WTC11 (cell line): ENCODE measurements around the gene CENPM. TPM values are rescaled to one million over a fixed set of nuclear protein-coding genes. Genes with fewer than 3 reads are reported as not detected.
A peak's percentile ranks its signal among the peaks of the same experiment; 100 is the strongest.

ENCODE experiments used
- ATAC-seq: fragments of 200-7000 bp; cut with Tn5 transposase; 2 replicates; pipeline ENCODE4 v1.10.0; 2021; ENCODE audit warnings: mild to moderate bottlenecking, moderate library complexity
- CTCF ChIA-PET: fragments of 300-600 bp; sonication (Branson Sonifier 250); formaldehyde crosslinking; loops from one replicate; lab custom pipeline; 2021; ENCODE audit warnings: antibody characterized with exemption; lab: Charles Lee
- POLR2A ChIA-PET: fragments of 350-600 bp; sonication (Branson Sonifier 250); formaldehyde crosslinking; loops from one replicate; lab custom pipeline; 2021; ENCODE audit warnings: antibody characterized with exemption; lab: Charles Lee
- DNase-seq: peaks from one replicate; pipeline ENCODE4 v3.0.0; 2021; ENCODE audit warnings: low spot score
- H3K27ac Mint-ChIP-seq: 2 replicates; pipeline ENCODE4 v1.8.0; 2021; ENCODE audit warnings: mixed read lengths
- H3K27me3 Mint-ChIP-seq: 2 replicates; pipeline ENCODE4 v1.8.0; 2021; ENCODE audit warnings: low read depth, mild to moderate bottlenecking, moderate library complexity, mixed read lengths
- H3K36me3 Mint-ChIP-seq: 2 replicates; pipeline ENCODE4 v1.8.0; 2021; ENCODE audit warnings: mixed read lengths
- H3K4me1 Mint-ChIP-seq: 2 replicates; pipeline ENCODE4 v1.8.0; 2022; ENCODE audit warnings: mixed read lengths
- H3K4me3 Mint-ChIP-seq: 2 replicates; pipeline ENCODE4 v1.8.0; 2021; ENCODE audit warnings: mild to moderate bottlenecking, moderate library complexity, mixed read lengths
- H3K9me3 Mint-ChIP-seq: 2 replicates; pipeline ENCODE4 v1.8.0; 2021; ENCODE audit warnings: mixed read lengths
- CREM ChIP-seq: sonication (generic); formaldehyde crosslinking; IDR thresholded peaks from 2 replicates; pipeline ENCODE4 v1.8.1; 2022; ENCODE audit warnings: mild to moderate bottlenecking, missing genetic modification reagents, moderate library complexity
- EMX1 ChIP-seq: fragments of 250-450 bp; sonication (Bioruptor Pico); IDR thresholded peaks from 2 replicates; pipeline ENCODE4 v1.8.0; 2021; ENCODE audit warnings: mild to moderate bottlenecking
- ERG ChIP-seq: fragments of 250-450 bp; sonication (Bioruptor Pico); IDR thresholded peaks from 2 replicates; pipeline ENCODE4 v1.8.0; 2021; ENCODE audit warnings: mild to moderate bottlenecking
- ESRRA ChIP-seq: sonication (generic); formaldehyde crosslinking; IDR thresholded peaks from 2 replicates; pipeline ENCODE4 v1.8.1; 2022; ENCODE audit warnings: mild to moderate bottlenecking, missing genetic modification reagents, borderline replicate concordance
- FOXP1 ChIP-seq: sonication (generic); formaldehyde crosslinking; IDR thresholded peaks from 2 replicates; pipeline ENCODE4 v1.8.0; 2022; ENCODE audit warnings: missing genetic modification reagents, mild to moderate bottlenecking, moderate library complexity, borderline replicate concordance
- HMGXB4 ChIP-seq: sonication (generic); formaldehyde crosslinking; IDR thresholded peaks from 2 replicates; pipeline ENCODE4 v1.8.1; 2023; ENCODE audit warnings: mild to moderate bottlenecking, moderate library complexity, missing genetic modification reagents
- KAT7 ChIP-seq: sonication (generic); formaldehyde crosslinking; IDR thresholded peaks from 2 replicates; pipeline ENCODE4 v1.8.1; 2023; ENCODE audit warnings: missing genetic modification reagents, mild to moderate bottlenecking, borderline replicate concordance
- NFYB ChIP-seq: sonication (generic); formaldehyde crosslinking; conservative IDR thresholded peaks from 2 replicates; pipeline ENCODE4 v1.8.0; 2022; ENCODE audit warnings: low read depth, missing genetic modification reagents
- NR1H2 ChIP-seq: sonication (generic); formaldehyde crosslinking; IDR thresholded peaks from 2 replicates; pipeline ENCODE4 v1.9.0; 2021; ENCODE audit warnings: mild to moderate bottlenecking, moderate library complexity, missing genetic modification reagents
- NR3C1 ChIP-seq: sonication (generic); formaldehyde crosslinking; conservative IDR thresholded peaks from 2 replicates; pipeline ENCODE4 v1.8.1; 2023; ENCODE audit warnings: low read depth, mild to moderate bottlenecking, missing genetic modification reagents
- PRRX2 ChIP-seq: fragments of 250-450 bp; sonication (Bioruptor Pico); IDR thresholded peaks from 2 replicates; pipeline ENCODE4 v1.8.0; 2021; ENCODE audit warnings: mild to moderate bottlenecking
- TEAD1 ChIP-seq: sonication (generic); formaldehyde crosslinking; IDR thresholded peaks from 2 replicates; pipeline ENCODE4 v1.8.0; 2022; ENCODE audit warnings: mild to moderate bottlenecking, missing genetic modification reagents
- ZNF121 ChIP-seq: sonication (generic); formaldehyde crosslinking; IDR thresholded peaks from 2 replicates; pipeline ENCODE4 v1.8.0; 2023; ENCODE audit warnings: missing genetic modification reagents
- ZNF423 ChIP-seq: fragments of 250-450 bp; sonication (Bioruptor Pico); IDR thresholded peaks from 2 replicates; pipeline ENCODE4 v2.1.2; 2022; ENCODE audit warnings: mild to moderate bottlenecking, moderate library complexity
- ZSCAN18 ChIP-seq: fragments of 250-450 bp; sonication (Bioruptor Pico); IDR thresholded peaks from 2 replicates; pipeline ENCODE4 v2.1.2; 2022; ENCODE audit warnings: mild to moderate bottlenecking, moderate library complexity
- total RNA-seq: library from RNA; stranded (reverse); gene quantifications from 3 replicates; pipeline ENCODE4 v1.2.3, GENCODE V29; 2021
- TF ChIP-seq, protein P1 (sequence below): sonication (generic); formaldehyde crosslinking; IDR thresholded peaks from 2 replicates; pipeline ENCODE4 v1.8.1; 2023; ENCODE audit warnings: mild to moderate bottlenecking, missing genetic modification reagents, moderate library complexity
- TF ChIP-seq, protein P2 (sequence below): sonication (generic); formaldehyde crosslinking; conservative IDR thresholded peaks from 2 replicates; pipeline ENCODE4 v1.8.1; 2022; ENCODE audit warnings: mild to moderate bottlenecking, missing genetic modification reagents
- TF ChIP-seq, protein P3 (sequence below): sonication (generic); formaldehyde crosslinking; IDR thresholded peaks from 2 replicates; pipeline ENCODE4 v1.8.1; 2023; ENCODE audit warnings: mild to moderate bottlenecking, missing genetic modification reagents
- TF ChIP-seq, protein P4 (sequence below): fragments of 250-450 bp; sonication (Bioruptor Pico); IDR thresholded peaks from 2 replicates; pipeline ENCODE4 v1.9.0; 2021; ENCODE audit warnings: mild to moderate bottlenecking
- TF ChIP-seq, protein P5 (sequence below): sonication (generic); formaldehyde crosslinking; IDR thresholded peaks from 2 replicates; pipeline ENCODE4 v1.8.1; 2022; ENCODE audit warnings: mild to moderate bottlenecking, moderate library complexity, missing genetic modification reagents

The CENPM gene
- total RNA-seq, 1 experiment from 2014 or later = 40.3 TPM

DNA sequence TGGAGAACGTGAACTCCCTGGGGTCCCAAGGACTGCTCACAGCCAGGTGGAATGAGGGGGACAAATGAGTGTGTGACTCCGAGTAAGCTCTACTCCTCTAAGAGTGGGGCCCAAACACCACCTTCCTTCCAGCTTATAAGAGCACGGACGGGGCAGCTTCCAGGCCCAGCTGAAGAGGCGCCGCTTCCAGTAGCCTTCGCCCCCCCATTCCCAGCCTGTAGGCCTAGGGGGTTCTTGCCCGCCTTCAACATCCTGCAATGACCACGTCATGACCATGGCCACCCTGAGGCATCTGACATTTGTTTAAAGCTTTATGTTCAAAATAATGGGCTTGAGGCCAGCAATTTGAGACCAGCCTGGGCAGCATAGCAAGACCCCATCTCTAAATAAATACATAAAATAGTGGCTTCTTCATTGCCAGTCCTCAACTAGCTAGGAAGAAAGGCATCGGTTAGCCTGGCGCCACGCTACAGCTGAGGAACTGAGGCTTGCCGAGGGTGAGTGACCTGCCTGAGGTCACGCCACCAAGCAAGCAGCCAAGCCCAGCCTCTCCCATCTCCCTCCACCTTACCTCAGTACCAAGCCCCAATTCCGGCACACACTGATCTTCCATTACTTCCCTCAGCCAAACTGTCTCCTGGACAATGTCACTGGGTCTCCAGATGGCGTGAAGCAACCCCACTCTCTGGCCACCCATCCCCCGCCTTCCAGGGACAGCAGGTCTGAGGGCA, 12.5 kb downstream of the CENPM start:
- ChIA-PET CTCF (interaction anchor here (1.9 to 3.0 kb wide), 3 partner anchors 9 to 237 kb away, joined by 4 to 10 read pairs (median 6); partner anchors contain the start of gene SMIM45), POLR2A (no interaction called here)
- H3K4me3 Mint-ChIP-seq = no peak overlapping the region
- H3K4me1 Mint-ChIP-seq = no peaks in the 10 kb centered on the region
- no peak for ATAC-seq
- peaks cover 19% of the 10 kb centered on the region for H3K36me3 Mint-ChIP-seq
- no peak for DNase-seq
- peak; percentile 68; the same call in 1 of the 2 replicates for TF ChIP-seq ZNF121
- TF ChIP-seq NR1H2 = no peak
- H3K9me3 Mint-ChIP-seq = no peaks in the 10 kb centered on the region
- no peak overlapping the region for H3K27ac Mint-ChIP-seq
- H3K27me3 Mint-ChIP-seq = peaks cover 14% of the 10 kb centered on the region

GRCh38 chr22:41933411-41934177, 13.4 kb downstream of the CENPM start:
- Mint-ChIP-seq H3K27me3 (peaks cover 23% of the 10 kb centered on the region), H3K4me1 (no peaks in the 10 kb centered on the region), H3K36me3 (peaks cover 12% of the 10 kb centered on the region), H3K27ac (no peak overlapping the region; the same call in 1 of the 2 replicates)
- no peak for DNase-seq
- TF ChIP-seq KAT7 (CRISPR knock-in tag) (no peak), NFYB (CRISPR knock-in tag) (no peak), FOXP1 (no peak), ZSCAN18 (CRISPR knock-in tag) (no peak), PRRX2 (no peak), NR1H2 (no peak), EMX1 (CRISPR knock-in tag) (no peak), TEAD1 (CRISPR knock-in tag) (no peak), ZNF423 (CRISPR knock-in tag) (no peak), HMGXB4 (CRISPR knock-in tag) (no peak), NR3C1 (CRISPR knock-in tag) (no peak), ERG (CRISPR knock-in tag) (no peak), CREM (CRISPR knock-in tag) (no peak), ESRRA (CRISPR knock-in tag) (no peak)
- TF ChIP-seq, protein P1, sequence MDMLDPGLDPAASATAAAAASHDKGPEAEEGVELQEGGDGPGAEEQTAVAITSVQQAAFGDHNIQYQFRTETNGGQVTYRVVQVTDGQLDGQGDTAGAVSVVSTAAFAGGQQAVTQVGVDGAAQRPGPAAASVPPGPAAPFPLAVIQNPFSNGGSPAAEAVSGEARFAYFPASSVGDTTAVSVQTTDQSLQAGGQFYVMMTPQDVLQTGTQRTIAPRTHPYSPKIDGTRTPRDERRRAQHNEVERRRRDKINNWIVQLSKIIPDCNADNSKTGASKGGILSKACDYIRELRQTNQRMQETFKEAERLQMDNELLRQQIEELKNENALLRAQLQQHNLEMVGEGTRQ = no peak
- TF ChIP-seq, protein P2, sequence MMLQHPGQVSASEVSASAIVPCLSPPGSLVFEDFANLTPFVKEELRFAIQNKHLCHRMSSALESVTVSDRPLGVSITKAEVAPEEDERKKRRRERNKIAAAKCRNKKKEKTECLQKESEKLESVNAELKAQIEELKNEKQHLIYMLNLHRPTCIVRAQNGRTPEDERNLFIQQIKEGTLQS (CRISPR knock-in tag) = no peak
- TF ChIP-seq, protein P3, sequence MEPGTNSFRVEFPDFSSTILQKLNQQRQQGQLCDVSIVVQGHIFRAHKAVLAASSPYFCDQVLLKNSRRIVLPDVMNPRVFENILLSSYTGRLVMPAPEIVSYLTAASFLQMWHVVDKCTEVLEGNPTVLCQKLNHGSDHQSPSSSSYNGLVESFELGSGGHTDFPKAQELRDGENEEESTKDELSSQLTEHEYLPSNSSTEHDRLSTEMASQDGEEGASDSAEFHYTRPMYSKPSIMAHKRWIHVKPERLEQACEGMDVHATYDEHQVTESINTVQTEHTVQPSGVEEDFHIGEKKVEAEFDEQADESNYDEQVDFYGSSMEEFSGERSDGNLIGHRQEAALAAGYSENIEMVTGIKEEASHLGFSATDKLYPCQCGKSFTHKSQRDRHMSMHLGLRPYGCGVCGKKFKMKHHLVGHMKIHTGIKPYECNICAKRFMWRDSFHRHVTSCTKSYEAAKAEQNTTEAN (CRISPR knock-in tag) = no peak
- TF ChIP-seq, protein P4, sequence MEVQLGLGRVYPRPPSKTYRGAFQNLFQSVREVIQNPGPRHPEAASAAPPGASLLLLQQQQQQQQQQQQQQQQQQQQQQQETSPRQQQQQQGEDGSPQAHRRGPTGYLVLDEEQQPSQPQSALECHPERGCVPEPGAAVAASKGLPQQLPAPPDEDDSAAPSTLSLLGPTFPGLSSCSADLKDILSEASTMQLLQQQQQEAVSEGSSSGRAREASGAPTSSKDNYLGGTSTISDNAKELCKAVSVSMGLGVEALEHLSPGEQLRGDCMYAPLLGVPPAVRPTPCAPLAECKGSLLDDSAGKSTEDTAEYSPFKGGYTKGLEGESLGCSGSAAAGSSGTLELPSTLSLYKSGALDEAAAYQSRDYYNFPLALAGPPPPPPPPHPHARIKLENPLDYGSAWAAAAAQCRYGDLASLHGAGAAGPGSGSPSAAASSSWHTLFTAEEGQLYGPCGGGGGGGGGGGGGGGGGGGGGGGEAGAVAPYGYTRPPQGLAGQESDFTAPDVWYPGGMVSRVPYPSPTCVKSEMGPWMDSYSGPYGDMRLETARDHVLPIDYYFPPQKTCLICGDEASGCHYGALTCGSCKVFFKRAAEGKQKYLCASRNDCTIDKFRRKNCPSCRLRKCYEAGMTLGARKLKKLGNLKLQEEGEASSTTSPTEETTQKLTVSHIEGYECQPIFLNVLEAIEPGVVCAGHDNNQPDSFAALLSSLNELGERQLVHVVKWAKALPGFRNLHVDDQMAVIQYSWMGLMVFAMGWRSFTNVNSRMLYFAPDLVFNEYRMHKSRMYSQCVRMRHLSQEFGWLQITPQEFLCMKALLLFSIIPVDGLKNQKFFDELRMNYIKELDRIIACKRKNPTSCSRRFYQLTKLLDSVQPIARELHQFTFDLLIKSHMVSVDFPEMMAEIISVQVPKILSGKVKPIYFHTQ (CRISPR knock-in tag) = no peak
- TF ChIP-seq, protein P5, sequence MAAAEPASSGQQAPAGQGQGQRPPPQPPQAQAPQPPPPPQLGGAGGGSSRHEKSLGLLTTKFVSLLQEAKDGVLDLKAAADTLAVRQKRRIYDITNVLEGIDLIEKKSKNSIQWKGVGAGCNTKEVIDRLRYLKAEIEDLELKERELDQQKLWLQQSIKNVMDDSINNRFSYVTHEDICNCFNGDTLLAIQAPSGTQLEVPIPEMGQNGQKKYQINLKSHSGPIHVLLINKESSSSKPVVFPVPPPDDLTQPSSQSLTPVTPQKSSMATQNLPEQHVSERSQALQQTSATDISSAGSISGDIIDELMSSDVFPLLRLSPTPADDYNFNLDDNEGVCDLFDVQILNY = no peak
- TF ChIP-seq, all 79 proteins: peak for 0
- no peak overlapping the region for H3K4me3 Mint-ChIP-seq
- H3K9me3 Mint-ChIP-seq = no peaks in the 10 kb centered on the region
- no peak for ATAC-seq
- ChIA-PET CTCF (interaction anchor here (1.9 to 3.0 kb wide), 3 partner anchors 8 to 236 kb away, joined by 4 to 10 read pairs (median 6); partner anchors contain the start of gene SMIM45), POLR2A (no interaction called here)
